ENCODE data around the gene RAB34.

Gene RAB34

DNA sequence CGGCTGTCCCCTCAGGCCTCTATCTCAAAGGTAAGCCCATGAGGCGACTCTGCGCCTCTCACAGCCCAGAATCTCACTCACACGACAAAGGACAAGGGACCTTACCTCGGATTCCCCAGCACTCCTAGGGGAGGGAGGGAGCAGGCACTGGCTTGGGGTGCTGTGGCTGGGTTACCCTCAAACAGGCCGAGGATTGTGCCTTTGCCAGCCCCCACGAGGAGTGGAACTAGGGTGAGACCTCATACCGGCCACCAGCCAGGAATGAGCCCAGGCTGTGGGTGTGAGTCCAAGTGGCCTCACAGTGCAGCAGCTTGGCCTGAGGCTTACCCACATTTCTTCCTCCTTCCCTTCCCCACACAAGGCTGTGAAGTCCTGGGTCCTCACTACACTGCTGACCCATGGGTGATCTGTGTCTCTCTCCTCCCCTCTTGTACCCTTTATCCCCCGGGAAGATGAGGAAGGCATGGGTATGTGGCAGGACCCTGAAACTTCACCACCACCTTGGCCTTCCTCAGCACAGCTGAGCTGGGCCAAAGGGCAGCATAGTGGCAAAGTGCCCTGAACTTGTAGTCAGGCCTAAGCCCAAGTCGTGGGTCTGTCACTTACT, 11.8 kb downstream of the RAB34 start:
- Histone ChIP-seq H3K4me1 (ENCODE audit: control insufficient read depth, low read length) (peaks cover 10% of the 10 kb centered on the region), H3F3A (ENCODE audit: control insufficient read depth, insufficient read depth) (peaks cover 10% of the 10 kb centered on the region), H3K9me3 (ENCODE audit: control insufficient read depth, insufficient read depth, low read length) (no peaks in the 10 kb centered on the region), H3K79me2 (ENCODE audit: control insufficient read depth, low read length) (peaks cover 9% of the 10 kb centered on the region), H3K9me2 (replicated peaks; ENCODE audit: control insufficient read depth, low read length) (no peaks in the 10 kb centered on the region), H3K27ac (ENCODE audit: low read depth, low read length) (no peak overlapping the region), H3K4me3 (ENCODE audit: low read length) (no peak overlapping the region), H3K27me3 (ENCODE audit: control insufficient read depth, low read length) (no peaks in the 10 kb centered on the region), H3K4me2 (ENCODE audit: low read length) (no peak overlapping the region), H3K36me3 (ENCODE audit: control insufficient read depth, low read length) (peaks cover 42% of the 10 kb centered on the region), H4K20me1 (ENCODE audit: control insufficient read depth, insufficient read depth, low read depth, low read length) (no peaks in the 10 kb centered on the region)
- TF ChIP-seq EZH2phosphoT487 (IDR thresholded peaks at IDR 0.05; ENCODE audit: borderline replicate concordance, low read length), result no peak
- TF ChIP-seq, protein P1, sequence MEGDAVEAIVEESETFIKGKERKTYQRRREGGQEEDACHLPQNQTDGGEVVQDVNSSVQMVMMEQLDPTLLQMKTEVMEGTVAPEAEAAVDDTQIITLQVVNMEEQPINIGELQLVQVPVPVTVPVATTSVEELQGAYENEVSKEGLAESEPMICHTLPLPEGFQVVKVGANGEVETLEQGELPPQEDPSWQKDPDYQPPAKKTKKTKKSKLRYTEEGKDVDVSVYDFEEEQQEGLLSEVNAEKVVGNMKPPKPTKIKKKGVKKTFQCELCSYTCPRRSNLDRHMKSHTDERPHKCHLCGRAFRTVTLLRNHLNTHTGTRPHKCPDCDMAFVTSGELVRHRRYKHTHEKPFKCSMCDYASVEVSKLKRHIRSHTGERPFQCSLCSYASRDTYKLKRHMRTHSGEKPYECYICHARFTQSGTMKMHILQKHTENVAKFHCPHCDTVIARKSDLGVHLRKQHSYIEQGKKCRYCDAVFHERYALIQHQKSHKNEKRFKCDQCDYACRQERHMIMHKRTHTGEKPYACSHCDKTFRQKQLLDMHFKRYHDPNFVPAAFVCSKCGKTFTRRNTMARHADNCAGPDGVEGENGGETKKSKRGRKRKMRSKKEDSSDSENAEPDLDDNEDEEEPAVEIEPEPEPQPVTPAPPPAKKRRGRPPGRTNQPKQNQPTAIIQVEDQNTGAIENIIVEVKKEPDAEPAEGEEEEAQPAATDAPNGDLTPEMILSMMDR (IDR thresholded peaks at IDR 0.05; ENCODE audit: low read depth, low read length, poor library complexity, severe bottlenecking), result no peak

DNA sequence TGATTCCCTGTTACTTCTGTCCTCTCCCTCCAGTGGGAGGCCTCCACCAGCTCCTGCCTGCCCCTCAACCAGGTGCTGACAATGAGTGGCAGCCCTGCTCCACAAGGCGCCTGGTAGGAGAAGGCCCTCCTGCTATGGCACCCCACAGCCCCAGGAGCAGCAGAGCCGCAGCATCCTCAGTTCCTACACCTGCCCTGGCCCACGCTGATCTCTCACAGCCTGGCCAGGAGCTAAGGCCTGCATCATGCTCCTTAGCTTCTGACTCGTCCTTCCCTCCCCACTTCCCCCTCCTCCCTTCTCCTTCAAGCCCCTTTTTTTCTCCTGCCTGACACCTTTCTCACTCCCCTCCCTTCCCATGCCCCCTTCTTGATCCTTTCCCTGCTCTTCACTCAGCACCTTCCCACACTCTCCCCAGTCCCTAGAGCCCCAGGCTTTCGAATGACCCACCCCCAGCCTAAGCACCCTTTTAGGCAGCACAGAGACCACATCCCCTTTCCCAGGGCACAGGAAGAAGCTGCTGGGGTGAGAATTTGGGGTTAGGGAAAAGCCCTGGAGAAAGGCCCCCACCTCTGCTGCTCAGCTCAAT, 12.5 kb downstream of the RAB34 start:
- H3K4me2 ChIP-seq (ENCODE audit: low read length), result no peak overlapping the region
- peaks cover 5% of the 10 kb centered on the region for H3K4me1 ChIP-seq (ENCODE audit: control insufficient read depth, low read length)
- no peaks in the 10 kb centered on the region for H4K20me1 ChIP-seq (ENCODE audit: control insufficient read depth, insufficient read depth, low read depth, low read length)
- peaks cover 10% of the 10 kb centered on the region for H3F3A ChIP-seq (ENCODE audit: control insufficient read depth, insufficient read depth)
- no peaks in the 10 kb centered on the region for H3K27me3 ChIP-seq (ENCODE audit: control insufficient read depth, low read length)
- no peaks in the 10 kb centered on the region for H3K9me2 ChIP-seq (replicated peaks; ENCODE audit: control insufficient read depth, low read length)
- no peak for TF ChIP-seq EZH2phosphoT487 (IDR thresholded peaks at IDR 0.05; ENCODE audit: borderline replicate concordance, low read length)
- TF ChIP-seq, protein P1 (IDR thresholded peaks at IDR 0.05; ENCODE audit: low read depth, low read length, poor library complexity, severe bottlenecking), result no peak
- H3K27ac ChIP-seq (ENCODE audit: low read depth, low read length), result no peak overlapping the region
- no peaks in the 10 kb centered on the region for H3K9me3 ChIP-seq (ENCODE audit: control insufficient read depth, insufficient read depth, low read length)
- H3K79me2 ChIP-seq (ENCODE audit: control insufficient read depth, low read length), result 0 out of 2 replicates have a peak, but pooled peaks cover 4% of the 10 kb centered on the region
- no peak overlapping the region for H3K4me3 ChIP-seq (ENCODE audit: low read length)
- H3K36me3 ChIP-seq (ENCODE audit: control insufficient read depth, low read length), result peaks cover 49% of the 10 kb centered on the region

DNA sequence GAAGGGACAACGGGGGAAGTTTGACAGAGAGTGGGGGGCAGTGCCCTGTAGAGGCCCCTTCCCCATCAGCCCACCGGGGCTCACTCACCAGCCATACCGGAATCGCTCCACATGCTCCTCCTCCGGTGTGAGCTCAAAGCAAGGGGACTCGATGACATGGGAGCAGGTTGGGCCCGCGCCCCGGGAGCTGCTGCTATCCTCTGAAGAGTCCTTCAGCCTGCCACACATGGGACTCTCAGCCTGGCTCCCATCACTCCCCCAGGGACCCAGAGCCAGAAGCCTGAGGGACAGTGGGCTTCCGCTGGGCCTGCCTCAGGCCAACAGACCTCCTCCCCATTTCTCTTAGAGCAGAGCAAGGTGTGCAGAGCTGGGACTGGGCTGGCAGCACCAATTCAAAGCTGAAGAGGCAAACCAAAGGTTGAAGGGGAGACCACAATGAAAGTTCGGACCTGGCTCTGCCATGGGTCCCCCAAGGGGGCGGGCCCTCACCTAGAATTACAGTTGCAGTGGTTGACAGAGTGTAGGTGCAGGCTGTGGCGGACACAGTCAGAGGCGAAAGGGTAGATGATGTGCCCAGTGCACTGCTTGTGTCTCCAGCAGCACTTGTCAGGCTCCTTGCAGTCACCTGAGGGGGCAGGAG, 13.3 kb downstream of the RAB34 start:
- Histone ChIP-seq H3F3A (ENCODE audit: control insufficient read depth, insufficient read depth) (peaks cover 10% of the 10 kb centered on the region), H3K36me3 (ENCODE audit: control insufficient read depth, low read length) (peaks cover 57% of the 10 kb centered on the region), H3K4me2 (ENCODE audit: low read length) (no peak overlapping the region), H3K27ac (ENCODE audit: low read depth, low read length) (no peak overlapping the region), H3K9me2 (replicated peaks; ENCODE audit: control insufficient read depth, low read length) (no peaks in the 10 kb centered on the region), H3K4me3 (ENCODE audit: low read length) (no peak overlapping the region), H4K20me1 (ENCODE audit: control insufficient read depth, insufficient read depth, low read depth, low read length) (no peaks in the 10 kb centered on the region), H3K4me1 (ENCODE audit: control insufficient read depth, low read length) (no peaks in the 10 kb centered on the region), H3K27me3 (ENCODE audit: control insufficient read depth, low read length) (no peaks in the 10 kb centered on the region), H3K9me3 (ENCODE audit: control insufficient read depth, insufficient read depth, low read length) (no peaks in the 10 kb centered on the region), H3K79me2 (ENCODE audit: control insufficient read depth, low read length) (no peaks in the 10 kb centered on the region)
- TF ChIP-seq, protein P1 (IDR thresholded peaks at IDR 0.05; ENCODE audit: low read depth, low read length, poor library complexity, severe bottlenecking), result no peak
- TF ChIP-seq EZH2phosphoT487 (IDR thresholded peaks at IDR 0.05; ENCODE audit: borderline replicate concordance, low read length), result no peak
